Caco-2 (cell line): Measurements from ENCODE around the gene MGAT3. TPM values are rescaled to one million over a fixed set of nuclear protein-coding genes. Genes with fewer than 3 reads are reported as not detected.

Source experiments
- BruUV-seq: library from RNA; stranded (reverse); fragments of 400-500 nt; replicated peaks from 2 replicates; lab custom pipeline; 2021; lab: Mats Ljungman, UMichigan
- CTCF ChIA-PET: fragments of 300-600 bp; sonication (Branson Sonifier 250); formaldehyde crosslinking; loops from one replicate; lab custom pipeline; 2022; ENCODE audit warnings: antibody characterized with exemption; lab: Charles Lee
- POLR2A ChIA-PET: fragments of 300-600 bp; sonication (Branson Sonifier 250); formaldehyde crosslinking; loops from one replicate; lab custom pipeline; 2022; ENCODE audit warnings: antibody characterized with exemption; lab: Charles Lee
- DNase-seq, 2 experiments: peaks; one replicate each; pipeline versions ENCODE4 v3.0.0 to v3.0.0-alpha.2; 2020 to 2022
- H3K27me3 ChIP-seq: replicated peaks from 2 replicates; pipeline ENCODE4 v1.6.0; 2011; ENCODE audit warnings: low read length; ENCODE audit not compliant: control insufficient read depth, insufficient read depth
- H3K36me3 ChIP-seq: 2 replicates; pipeline ENCODE4 v1.5.1; 2011; ENCODE audit warnings: low read length; ENCODE audit not compliant: control insufficient read depth, insufficient read depth
- H3K4me1 ChIP-seq: fragments of 250-450 bp; sonication (Bioruptor Pico); 2 replicates; pipeline ENCODE4 v1.5.1; 2020; ENCODE audit warnings: mild to moderate bottlenecking
- H3K4me3 ChIP-seq: 2 replicates; pipeline ENCODE4 v1.5.1; 2011; ENCODE audit warnings: low read depth, mild to moderate bottlenecking, control low read depth, low read length
- H3K9me3 ChIP-seq: fragments of 250-450 bp; sonication (Bioruptor Pico); 2 replicates; pipeline ENCODE4 v1.5.1; 2020; ENCODE audit warnings: mild to moderate bottlenecking, moderate library complexity
- H3K27ac Mint-ChIP-seq: one replicate; pipeline ENCODE4 v1.8.0; 2022; ENCODE audit warnings: mixed read lengths; ENCODE audit not compliant: unreplicated experiment
- H3K27me3 Mint-ChIP-seq: one replicate; pipeline ENCODE4 v1.8.0; 2022; ENCODE audit warnings: mixed read lengths; ENCODE audit not compliant: insufficient read depth, unreplicated experiment
- H3K36me3 Mint-ChIP-seq: one replicate; pipeline ENCODE4 v1.8.0; 2022; ENCODE audit warnings: mild to moderate bottlenecking, mixed read lengths; ENCODE audit not compliant: insufficient read depth, unreplicated experiment
- H3K4me1 Mint-ChIP-seq: one replicate; pipeline ENCODE4 v1.8.0; 2022; ENCODE audit warnings: low read depth, mixed read lengths; ENCODE audit not compliant: unreplicated experiment
- H3K4me3 Mint-ChIP-seq: one replicate; pipeline ENCODE4 v1.8.0; 2022; ENCODE audit warnings: mild to moderate bottlenecking, moderate library complexity, mixed read lengths; ENCODE audit not compliant: unreplicated experiment
- H3K9me3 Mint-ChIP-seq: one replicate; pipeline ENCODE4 v1.8.0; 2022; ENCODE audit warnings: mixed read lengths; ENCODE audit not compliant: unreplicated experiment
- CTCF ChIP-seq, 2 experiments: fragments of 200-600 bp in 1 of 2; IDR thresholded peaks; 1 replicate in 1 of 2; 2 replicates in 1 of 2; pipeline versions ENCODE4 v1.5.1 to v1.8.0; 2011 to 2022; ENCODE audit warnings: antibody characterized with exemption in 1 of 2, control low read depth in 1 of 2, inconsistent platforms in 1 of 2, low read depth in 1 of 2, low read length in 1 of 2, mild to moderate bottlenecking in 1 of 2, moderate library complexity in 1 of 2; ENCODE audit not compliant: insufficient read depth in 1 of 2, severe bottlenecking in 1 of 2, unreplicated experiment in 1 of 2
- intact Hi-C: fragments of 100-400 bp; cut with micrococcal nuclease; formaldehyde crosslinking; loops from one replicate; pipeline ENCODE4 v1.10.0; 2022; ENCODE audit not compliant: unreplicated experiment
- total RNA-seq: library from RNA; stranded (reverse); gene quantifications from 2 replicates; pipeline ENCODE4 v1.2.3, GENCODE V29; 2022

The MGAT3 gene
- total RNA-seq, 1 experiment from 2014 or later, result 16.6 TPM

GRCh38 chr22:39512026-39512425, 55.2 kb downstream of the MGAT3 start:
- H3K4me3 Mint-ChIP-seq, result no peak overlapping the region
- no peaks in the 10 kb centered on the region for H3K27me3 ChIP-seq
- peaks cover 83% of the 10 kb centered on the region for H3K36me3 Mint-ChIP-seq
- no peaks in the 10 kb centered on the region for H3K9me3 Mint-ChIP-seq
- DNase-seq, result no peak
- H3K9me3 ChIP-seq, result no peaks in the 10 kb centered on the region
- intact Hi-C loops, result no loop called here
- POLR2A ChIA-PET, result no interaction called here
- no peak overlapping the region for H3K27ac Mint-ChIP-seq
- H3K27me3 Mint-ChIP-seq, result no peaks in the 10 kb centered on the region
- H3K4me1 ChIP-seq, result peaks cover 4% of the 10 kb centered on the region; the same call in 1 of the 2 replicates
- CTCF ChIA-PET, result interaction anchor here (0.8 kb wide), 1 partner anchor 15 kb away, joined by 3 read pairs; no protein-coding TSS in a partner anchor
- no peak overlapping the region for H3K4me3 ChIP-seq
- no peak for TF ChIP-seq CTCF (IDR thresholded peaks at IDR 0.05; ENCODE audit: insufficient read depth in 1 of 2, low read depth in 1 of 2, low read length in 1 of 2, severe bottlenecking in 1 of 2, unreplicated experiment in 1 of 2)
- peaks cover 21% of the 10 kb centered on the region for H3K4me1 Mint-ChIP-seq
- peaks cover 11% of the 10 kb centered on the region for H3K36me3 ChIP-seq
- no TSS peak for BruUV-seq

GRCh38 chr22:39513791-39514190, 57.0 kb downstream of the MGAT3 start:
- H3K4me1 ChIP-seq, result peaks cover 13% of the 10 kb centered on the region; the same call in 1 of the 2 replicates
- no peaks in the 10 kb centered on the region for H3K27me3 Mint-ChIP-seq
- H3K36me3 ChIP-seq, result peaks cover 11% of the 10 kb centered on the region
- H3K9me3 ChIP-seq, result no peaks in the 10 kb centered on the region
- no peaks in the 10 kb centered on the region for H3K9me3 Mint-ChIP-seq
- no peak overlapping the region for H3K4me3 Mint-ChIP-seq
- POLR2A ChIA-PET, result interaction anchor here (1.0 kb wide), 1 partner anchor 51 kb away, joined by 3 read pairs; no protein-coding TSS in a partner anchor
- H3K27ac Mint-ChIP-seq, result no peak overlapping the region
- CTCF ChIA-PET, result interaction anchor here (1.0 to 1.5 kb wide), 6 partner anchors 11 to 114 kb away, joined by 4 to 11 read pairs (median 5); partner anchors contain the start of genes MIEF1 and TAB1
- H3K27me3 ChIP-seq, result no peaks in the 10 kb centered on the region
- intact Hi-C loops, result loop anchor here (1.0 kb wide), 1 partner anchor 51 kb away; no protein-coding TSS in a partner anchor
- H3K36me3 Mint-ChIP-seq, result peaks cover 80% of the 10 kb centered on the region
- no peak for TF ChIP-seq CTCF (IDR thresholded peaks at IDR 0.05; ENCODE audit: insufficient read depth in 1 of 2, low read depth in 1 of 2, low read length in 1 of 2, severe bottlenecking in 1 of 2, unreplicated experiment in 1 of 2)
- peaks cover 27% of the 10 kb centered on the region for H3K4me1 Mint-ChIP-seq
- H3K4me3 ChIP-seq, result no peak overlapping the region
- no TSS peak for BruUV-seq
- no peak for DNase-seq

- Mint-ChIP-seq H3K27ac (no peak overlapping the region), H3K4me1 (peaks cover 28% of the 10 kb centered on the region), H3K36me3 (peaks cover 78% of the 10 kb centered on the region), H3K27me3 (no peaks in the 10 kb centered on the region), H3K4me3 (no peak overlapping the region), H3K9me3 (no peaks in the 10 kb centered on the region)
- ChIA-PET POLR2A (interaction anchor here (0.6 to 1.0 kb wide), 3 partner anchors 11 to 52 kb away, joined by 3 read pairs; no protein-coding TSS in a partner anchor), CTCF (interaction anchor here (0.7 to 1.5 kb wide), 8 partner anchors 10 to 171 kb away, joined by 3 to 11 read pairs (median 4); partner anchors contain the start of genes MIEF1 and TAB1)
- Histone ChIP-seq H3K36me3 (peaks cover 11% of the 10 kb centered on the region), H3K4me3 (no peak overlapping the region), H3K27me3 (no peaks in the 10 kb centered on the region), H3K4me1 (peaks cover 13% of the 10 kb centered on the region; the same call in 1 of the 2 replicates), H3K9me3 (no peaks in the 10 kb centered on the region)
- DNase-seq, result peak in 1 of 2 experiments; percentile 80
- peak; percentile 67 to 72 for TF ChIP-seq CTCF (IDR thresholded peaks at IDR 0.05; ENCODE audit: insufficient read depth in 1 of 2, low read depth in 1 of 2, low read length in 1 of 2, severe bottlenecking in 1 of 2, unreplicated experiment in 1 of 2)
- intact Hi-C loops, result loop anchor here (1.0 kb wide), 1 partner anchor 52 kb away; no protein-coding TSS in a partner anchor
- BruUV-seq, result no TSS peak
These were observed 57.7 kb downstream of the MGAT3 start for GRCh38 chr22:39514373-39514973.
